Measurements from ENCODE around the gene SORCS3. TPM values are rescaled to one million over a fixed set of nuclear protein-coding genes. Genes with fewer than 3 reads are reported as not detected.
"Not testable (repeated sequence)": the region's sequence is repeated elsewhere in the genome, so short reads cannot be mapped to it uniquely, and the experiment has no call there.

SORCS3 gene
- polyA plus RNA-seq, 3 donors = 3.5 to 4.8 (median 3.5) TPM

- no peak for DNase-seq
Observed at GRCh38 chr10:104690101-104690500, 49.0 kb downstream of the SORCS3 start.

GRCh38 chr10:104690959-104691358 lies 49.9 kb downstream of the SORCS3 start:
- DNase-seq = no peak

GRCh38 chr10:104694074-104694473 lies 53.0 kb downstream of the SORCS3 start:
- no peak for DNase-seq

GRCh38 chr10:104703262-104703661 lies 62.2 kb downstream of the SORCS3 start:
- DNase-seq = not testable (repeated sequence)

GRCh38 chr10:104706886-104707285 lies 65.8 kb downstream of the SORCS3 start:
- no peak for DNase-seq

GRCh38 chr10:104707602-104708459 lies 66.7 kb downstream of the SORCS3 start:
- DNase-seq = no peak

GRCh38 chr10:104711302-104711721 lies 70.2 kb downstream of the SORCS3 start:
- DNase-seq = peak; percentile 36

- DNase-seq = not testable (repeated sequence)
Observed at GRCh38 chr10:104730593-104730992, 89.5 kb downstream of the SORCS3 start.

- no peak for DNase-seq
Observed at GRCh38 chr10:104731192-104731591, 90.1 kb downstream of the SORCS3 start.

- no peak for DNase-seq
Observed at GRCh38 chr10:104732222-104732621, 91.1 kb downstream of the SORCS3 start.

- no peak for DNase-seq
Observed at GRCh38 chr10:104734433-104734832, 93.3 kb downstream of the SORCS3 start.

- DNase-seq = no peak
Observed at GRCh38 chr10:104735036-104735756, 94.1 kb downstream of the SORCS3 start.

GRCh38 chr10:104735757-104736391 lies 94.8 kb downstream of the SORCS3 start:
- DNase-seq = no peak

GRCh38 chr10:104741127-104741526 lies 100.0 kb downstream of the SORCS3 start:
- no peak for DNase-seq

GRCh38 chr10:104744052-104744451 lies 103.0 kb downstream of the SORCS3 start:
- DNase-seq = no peak

GRCh38 chr10:104750291-104750690 lies 109.2 kb downstream of the SORCS3 start:
- peak; percentile 15 for DNase-seq

GRCh38 chr10:104762793-104763192 lies 121.7 kb downstream of the SORCS3 start:
- DNase-seq = no peak

GRCh38 chr10:104766341-104766740 lies 125.3 kb downstream of the SORCS3 start:
- DNase-seq = no peak

GRCh38 chr10:104767282-104767681 lies 126.2 kb downstream of the SORCS3 start:
- no peak for DNase-seq

- DNase-seq = no peak
Observed at GRCh38 chr10:104767745-104768144, 126.7 kb downstream of the SORCS3 start.

- no peak for DNase-seq
Observed at GRCh38 chr10:104773105-104773504, 132.0 kb downstream of the SORCS3 start.

GRCh38 chr10:104774234-104774633 lies 133.1 kb downstream of the SORCS3 start:
- DNase-seq = no peak
